IMR-90 (cell line): ENCODE measurements around the gene MTIF2.

Experiments
- BHLHE40 ChIP-seq: fragments of 150-350 bp; IDR thresholded peaks from 2 replicates; pipeline ENCODE4 v1.6.1; 2016; ENCODE audit warnings: mild to moderate bottlenecking, low read depth, low read length
- CEBPB ChIP-seq: IDR thresholded peaks from 2 replicates; pipeline ENCODE4 v1.6.1; 2012; ENCODE audit warnings: low read depth, low read length, improper control_type of control experiment
- FOS ChIP-seq: fragments of 150-350 bp; IDR thresholded peaks from 2 replicates; pipeline ENCODE4 v1.6.1; 2016; ENCODE audit warnings: low read depth, low read length
- MAFK ChIP-seq: IDR thresholded peaks from 2 replicates; pipeline ENCODE4 v1.6.1; 2012; ENCODE audit warnings: low read depth, low read length, improper control_type of control experiment
- MAZ ChIP-seq: IDR thresholded peaks from 2 replicates; pipeline ENCODE4 v1.6.1; 2012; ENCODE audit warnings: low read depth, mild to moderate bottlenecking, low read length, improper control_type of control experiment, moderate library complexity, borderline replicate concordance
- MXI1 ChIP-seq: IDR thresholded peaks from 2 replicates; pipeline ENCODE4 v1.6.1; 2012; ENCODE audit warnings: low read depth, mild to moderate bottlenecking, low read length, moderate library complexity, borderline replicate concordance
- POLR2A ChIP-seq: IDR thresholded peaks from 2 replicates; pipeline ENCODE4 v1.6.1; 2012; ENCODE audit warnings: mild to moderate bottlenecking, low read depth, low read length
- RAD21 ChIP-seq: IDR thresholded peaks from 2 replicates; pipeline ENCODE4 v1.6.1; 2012; ENCODE audit warnings: low read length, improper control_type of control experiment
- RCOR1 ChIP-seq: IDR thresholded peaks from 2 replicates; pipeline ENCODE4 v1.6.1; 2012; ENCODE audit warnings: mild to moderate bottlenecking, low read length, improper control_type of control experiment; ENCODE audit not compliant: insufficient replicate concordance
- RFX5 ChIP-seq: IDR thresholded peaks from 2 replicates; pipeline ENCODE4 v1.8.0; 2012; ENCODE audit warnings: low read depth, mild to moderate bottlenecking, low read length, moderate library complexity
- SMC3 ChIP-seq: fragments of 150-350 bp; IDR thresholded peaks from 2 replicates; pipeline ENCODE4 v1.6.1; 2016; ENCODE audit warnings: low read depth, mild to moderate bottlenecking, antibody characterized with exemption, low read length, moderate library complexity
- USF2 ChIP-seq: fragments of 150-350 bp; IDR thresholded peaks from 2 replicates; pipeline ENCODE4 v1.6.1; 2017; ENCODE audit warnings: mild to moderate bottlenecking, antibody characterized with exemption, low read length, low read depth
- TF ChIP-seq, protein P1 (sequence below): conservative IDR thresholded peaks from 2 replicates; pipeline ENCODE4 v1.5.1; 2012; ENCODE audit warnings: mild to moderate bottlenecking, low read depth, low read length, improper control_type of control experiment

GRCh38 chr2:55282110-55282917 is 13.3 kb upstream of the MTIF2 start:
- TF ChIP-seq, protein P1, sequence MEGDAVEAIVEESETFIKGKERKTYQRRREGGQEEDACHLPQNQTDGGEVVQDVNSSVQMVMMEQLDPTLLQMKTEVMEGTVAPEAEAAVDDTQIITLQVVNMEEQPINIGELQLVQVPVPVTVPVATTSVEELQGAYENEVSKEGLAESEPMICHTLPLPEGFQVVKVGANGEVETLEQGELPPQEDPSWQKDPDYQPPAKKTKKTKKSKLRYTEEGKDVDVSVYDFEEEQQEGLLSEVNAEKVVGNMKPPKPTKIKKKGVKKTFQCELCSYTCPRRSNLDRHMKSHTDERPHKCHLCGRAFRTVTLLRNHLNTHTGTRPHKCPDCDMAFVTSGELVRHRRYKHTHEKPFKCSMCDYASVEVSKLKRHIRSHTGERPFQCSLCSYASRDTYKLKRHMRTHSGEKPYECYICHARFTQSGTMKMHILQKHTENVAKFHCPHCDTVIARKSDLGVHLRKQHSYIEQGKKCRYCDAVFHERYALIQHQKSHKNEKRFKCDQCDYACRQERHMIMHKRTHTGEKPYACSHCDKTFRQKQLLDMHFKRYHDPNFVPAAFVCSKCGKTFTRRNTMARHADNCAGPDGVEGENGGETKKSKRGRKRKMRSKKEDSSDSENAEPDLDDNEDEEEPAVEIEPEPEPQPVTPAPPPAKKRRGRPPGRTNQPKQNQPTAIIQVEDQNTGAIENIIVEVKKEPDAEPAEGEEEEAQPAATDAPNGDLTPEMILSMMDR: no peak
- TF ChIP-seq RAD21: no peak
- TF ChIP-seq POLR2A: peak; percentile 24; the same call in 1 of the 2 replicates
- no peak for TF ChIP-seq USF2
- TF ChIP-seq RCOR1: no peak
- TF ChIP-seq CEBPB: no peak
- TF ChIP-seq MAFK: no peak
- TF ChIP-seq SMC3: no peak
- TF ChIP-seq MAZ: no peak
- no peak for TF ChIP-seq FOS
- TF ChIP-seq BHLHE40: no peak
- TF ChIP-seq RFX5: no peak
- no peak for TF ChIP-seq MXI1
